Activated naive CD4-positive, alpha-beta T cell treated with anti-CD3 and anti-CD28 coated beads, Interleukin-2, amount 50 U/mL, for 72 hours (primary cell): ENCODE data around the gene ZCWPW2. TPM values are rescaled to one million over a fixed set of nuclear protein-coding genes. Genes with fewer than 3 reads are reported as not detected.

ENCODE experiments used
- ATAC-seq, 2 donors: fragments of 150-1000 bp; cut with Tn5 transposase; 2 replicates each; pipeline ENCODE4 v1.10.0; 2021; ENCODE audit warnings: mild to moderate bottlenecking in 2 of 2, moderate library complexity in 2 of 2
- DNase-seq, 2 donors: peaks; one replicate each; pipeline ENCODE4 v3.0.0; 2021 to 2022; ENCODE audit warnings: low spot score in 2 of 2
- H3K27ac Mint-ChIP-seq, 2 donors: one replicate each; pipeline ENCODE4 v1.8.0; 2022; ENCODE audit warnings: mild to moderate bottlenecking in 2 of 2, mixed read lengths in 2 of 2
- H3K36me3 Mint-ChIP-seq, 2 donors: one replicate each; pipeline ENCODE4 v1.8.0; 2022; ENCODE audit warnings: mixed read lengths in 2 of 2
- H3K9me3 Mint-ChIP-seq, 2 donors: one replicate each; pipeline ENCODE4 v1.8.0; 2022; ENCODE audit warnings: mixed read lengths in 2 of 2
- total RNA-seq, 2 donors: library from RNA; stranded (reverse); gene quantifications; one replicate each; pipeline ENCODE4 v1.2.3, GENCODE V29; 2022

Gene ZCWPW2
- total RNA-seq = under 1 TPM in 1 of 2 donors, not detected in 1; 0.45 TPM

DNA sequence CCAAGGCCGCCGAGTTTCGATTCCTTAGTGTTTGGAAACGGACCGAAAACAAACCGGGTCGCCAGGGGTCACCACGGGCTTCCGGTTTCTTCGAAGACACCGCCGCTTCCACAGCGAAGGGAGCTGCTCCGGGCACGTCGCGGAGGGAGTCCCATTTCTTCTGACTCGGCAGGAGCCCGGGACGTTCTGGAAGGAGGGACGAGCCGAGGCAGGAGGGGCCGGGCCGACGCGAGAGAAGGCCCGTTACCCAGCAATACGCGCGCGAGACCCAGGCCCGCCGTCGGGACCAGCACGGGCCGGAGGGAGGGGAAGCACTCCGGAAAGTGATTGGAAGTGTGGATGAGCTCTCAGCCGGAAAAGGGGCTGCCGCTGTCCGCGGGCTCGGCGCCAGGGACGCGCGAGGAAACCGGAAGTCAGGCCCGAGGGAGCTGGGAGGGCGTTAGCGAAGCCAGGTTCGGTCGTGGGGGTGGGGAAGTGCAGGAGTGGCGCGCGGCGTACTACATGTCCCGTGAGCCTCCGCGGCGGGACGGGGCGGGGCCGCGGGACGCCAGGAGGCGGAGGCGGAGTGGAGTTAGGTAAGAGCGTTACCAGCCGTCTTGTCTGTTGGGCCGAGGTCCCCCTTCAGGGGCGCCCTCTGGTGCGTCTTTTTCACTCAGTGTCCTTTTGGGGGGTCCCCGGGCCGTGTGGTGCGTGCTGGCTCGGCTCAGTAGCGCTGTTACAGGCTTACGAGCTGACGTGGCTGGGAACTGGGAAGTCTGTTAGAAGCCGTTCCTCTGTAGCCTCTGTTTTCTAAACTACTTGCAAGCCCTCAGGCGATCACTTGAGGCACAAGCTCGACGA lies at the start of gene ZCWPW2, which contains the start of gene AZI2:
TSS of gene ZCWPW2 (plus strand) at position 93 of the 840 bp plus-strand sequence. CDS start 64,348 bp downstream, outside the sequence.
TSS of gene AZI2 (minus strand) at position 196 of the 840 bp plus-strand sequence. CDS start 8,207 bp downstream, outside the sequence.
- H3K36me3 Mint-ChIP-seq = peaks cover 28 to 39% of the 10 kb centered on the region in 2 donors
- ATAC-seq (peak; percentile 84 to 91), DNase-seq (peak; percentile 92 to 94)
- peak within 1 kb of the TSS; percentile 99 to 100 for H3K27ac Mint-ChIP-seq
- H3K9me3 Mint-ChIP-seq = peaks cover 7 to 9% of the 10 kb centered on the region in 2 donors

DNA sequence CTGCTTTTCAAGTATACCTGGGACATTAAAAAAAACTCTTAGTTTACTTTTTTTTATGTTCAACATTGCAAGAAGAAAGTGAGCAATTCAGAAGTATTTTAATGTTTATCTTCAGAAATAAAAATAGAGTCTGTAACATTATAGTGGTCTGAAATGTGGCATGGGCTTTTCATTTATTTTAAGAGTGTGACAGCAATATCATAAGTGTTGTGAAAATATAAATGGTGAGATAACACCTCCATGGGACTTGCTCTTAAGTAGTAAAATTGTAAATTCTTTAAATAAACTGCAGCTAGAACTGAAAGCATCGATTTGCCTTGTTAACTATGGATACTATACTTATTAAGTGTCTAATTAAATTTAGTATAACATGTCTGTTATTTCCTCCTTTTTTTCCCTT lies 48.8 kb upstream of the ZCWPW2 start:
- ATAC-seq = no peak
- Mint-ChIP-seq H3K36me3 (peaks cover 0 to 6% of the 10 kb centered on the region in 2 donors), H3K27ac (no peak overlapping the region), H3K9me3 (no peaks in the 10 kb centered on the region)
- DNase-seq = no peak

DNA sequence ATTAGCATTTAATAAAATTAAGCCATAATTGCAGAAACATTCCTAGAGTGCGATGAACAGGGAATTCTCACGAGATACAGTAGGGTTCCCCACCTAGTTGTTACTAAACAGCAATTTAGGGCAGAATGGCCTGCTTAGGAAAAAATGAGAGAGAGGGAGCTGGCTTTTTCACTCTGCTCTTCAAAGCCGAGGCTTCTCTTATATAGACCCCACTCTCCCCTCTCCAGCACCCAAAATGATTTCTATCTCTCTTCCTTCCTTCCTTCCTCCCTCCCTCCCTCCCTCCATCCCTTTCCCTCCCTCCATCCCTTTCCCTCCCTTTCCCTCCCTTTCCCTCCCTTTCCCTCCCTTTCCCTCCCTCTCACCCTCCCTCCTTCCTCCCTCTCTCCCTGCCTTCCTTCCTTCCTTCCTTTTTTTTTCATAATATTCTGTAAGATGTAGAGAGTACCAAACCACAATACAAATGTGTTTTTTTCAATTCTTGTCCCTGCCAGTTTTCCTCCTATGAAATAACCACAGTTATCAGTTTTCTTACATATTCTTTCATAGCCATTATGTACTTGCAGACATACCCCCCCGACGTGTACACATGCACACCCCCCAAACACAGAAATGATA lies 48.1 kb upstream of the ZCWPW2 start:
- no peak for DNase-seq
- no peak overlapping the region for H3K27ac Mint-ChIP-seq
- H3K36me3 Mint-ChIP-seq = peaks cover 0 to 6% of the 10 kb centered on the region in 2 donors
- H3K9me3 Mint-ChIP-seq = no peaks in the 10 kb centered on the region
- no peak for ATAC-seq

- Mint-ChIP-seq H3K9me3 (no peaks in the 10 kb centered on the region), H3K27ac (no peak overlapping the region), H3K36me3 (peaks cover 0 to 5% of the 10 kb centered on the region in 2 donors)
- DNase-seq = no peak
- ATAC-seq = no peak
These were observed 46.8 kb upstream of the ZCWPW2 start for GRCh38 chr3:28301688-28302087.

DNA sequence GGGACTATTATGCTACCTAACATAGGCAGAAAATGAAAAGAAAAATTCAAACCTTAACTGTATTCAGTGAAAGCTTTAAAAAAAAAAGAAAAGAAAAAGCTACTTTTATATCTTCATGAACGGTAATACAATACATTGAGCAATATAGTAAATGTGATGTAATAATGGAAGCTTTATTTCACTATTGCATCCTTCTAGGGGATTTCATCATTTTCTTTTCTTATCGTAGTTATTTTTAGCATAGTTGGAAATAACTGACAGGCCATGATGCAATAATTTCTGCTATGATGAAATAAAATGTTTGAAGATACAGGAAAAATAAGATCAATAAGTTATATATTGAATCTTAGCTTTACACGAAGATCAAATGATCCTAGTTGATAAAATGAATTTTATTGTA lies 40.3 kb upstream of the ZCWPW2 start:
- no peaks in the 10 kb centered on the region for H3K9me3 Mint-ChIP-seq
- ATAC-seq (no peak), DNase-seq (no peak)
- no peaks in the 10 kb centered on the region for H3K36me3 Mint-ChIP-seq
- no peak overlapping the region for H3K27ac Mint-ChIP-seq

DNA sequence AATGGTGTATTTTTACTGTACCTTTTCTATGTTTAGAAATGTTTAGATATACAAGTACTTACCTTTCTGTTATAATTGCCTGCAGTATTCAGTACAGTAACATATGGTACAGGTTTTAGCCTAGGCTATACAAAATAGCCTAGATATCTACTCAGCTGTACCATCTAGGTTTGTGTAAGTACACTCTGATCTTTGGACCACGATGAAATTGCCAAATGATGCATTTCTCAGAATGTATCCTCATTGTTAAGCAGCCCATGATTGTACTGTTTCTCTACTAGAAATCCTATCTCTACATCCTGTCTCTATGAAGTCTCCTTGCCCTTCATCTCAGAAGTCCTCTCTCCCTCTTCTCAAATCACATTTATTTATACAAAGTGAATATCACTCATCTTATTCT lies 32.8 kb upstream of the ZCWPW2 start:
- peak in 1 of 2 donors; percentile 38 for ATAC-seq
- H3K36me3 Mint-ChIP-seq = no peaks in the 10 kb centered on the region
- no peak overlapping the region for H3K27ac Mint-ChIP-seq
- H3K9me3 Mint-ChIP-seq = no peaks in the 10 kb centered on the region
- no peak for DNase-seq

DNA sequence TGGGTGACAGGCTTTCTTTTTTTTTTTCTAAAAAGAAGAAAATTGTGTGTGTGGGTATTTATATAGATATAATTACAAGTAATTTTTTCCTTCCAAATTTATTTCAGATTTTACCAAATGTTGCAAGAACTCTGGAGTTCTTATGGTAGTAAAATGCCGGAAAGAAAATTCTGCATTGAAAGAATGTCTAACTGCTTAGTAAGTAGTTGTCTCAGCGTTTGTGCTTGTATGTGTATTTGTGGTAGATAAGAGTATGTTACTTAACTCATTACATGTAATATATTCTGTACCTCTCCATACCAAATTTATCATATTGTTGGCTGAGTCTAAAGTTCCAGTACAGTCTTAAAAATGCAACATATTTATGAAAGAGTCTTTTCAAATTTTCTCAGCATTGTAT lies 32.3 kb upstream of the ZCWPW2 start:
- no peaks in the 10 kb centered on the region for H3K9me3 Mint-ChIP-seq
- no peaks in the 10 kb centered on the region for H3K36me3 Mint-ChIP-seq
- H3K27ac Mint-ChIP-seq = no peak overlapping the region
- no peak for ATAC-seq
- DNase-seq = no peak

GRCh38 chr3:28317438-28318022 lies 31.0 kb upstream of the ZCWPW2 start:
- DNase-seq = peak in 1 of 2 donors; percentile 25
- peak; percentile 65 to 80 for ATAC-seq
- no peaks in the 10 kb centered on the region for H3K36me3 Mint-ChIP-seq
- no peaks in the 10 kb centered on the region for H3K9me3 Mint-ChIP-seq
- no peak overlapping the region for H3K27ac Mint-ChIP-seq

- Mint-ChIP-seq H3K9me3 (no peaks in the 10 kb centered on the region), H3K27ac (no peak overlapping the region), H3K36me3 (peaks cover 6 to 10% of the 10 kb centered on the region in 2 donors)
- no peak for ATAC-seq
- DNase-seq = no peak
These were observed 27.5 kb upstream of the ZCWPW2 start for GRCh38 chr3:28320981-28321380.

- ATAC-seq (no peak), DNase-seq (no peak)
- Mint-ChIP-seq H3K9me3 (no peaks in the 10 kb centered on the region), H3K36me3 (peaks cover 6 to 10% of the 10 kb centered on the region in 2 donors), H3K27ac (no peak overlapping the region)
These were observed 26.1 kb upstream of the ZCWPW2 start for GRCh38 chr3:28322464-28322863.

DNA sequence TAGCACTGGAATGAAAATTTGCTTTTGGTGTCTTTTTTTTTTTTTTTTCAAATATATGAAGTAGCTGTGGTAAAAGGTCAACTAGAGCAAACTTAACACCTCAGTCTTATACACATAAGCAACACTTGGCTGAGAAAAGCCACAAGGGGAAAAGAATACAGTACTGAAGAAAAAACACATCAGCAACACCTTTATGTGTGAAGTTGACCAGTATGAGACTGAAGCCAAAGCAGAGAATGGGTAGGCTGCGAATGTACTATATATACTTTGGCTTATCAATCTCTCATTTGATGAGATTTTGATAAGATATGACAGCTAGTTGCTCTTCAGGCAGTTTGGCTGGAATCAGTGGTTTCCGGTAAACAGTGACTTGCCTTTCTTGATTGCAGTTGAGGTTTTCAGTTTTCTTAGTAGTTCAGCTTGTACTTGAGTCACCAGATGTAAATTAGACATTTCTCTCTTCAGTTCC lies 22.0 kb upstream of the ZCWPW2 start:
- DNase-seq (peak in 1 of 2 donors; percentile 6), ATAC-seq (peak; percentile 90 to 95)
- H3K36me3 Mint-ChIP-seq = peaks cover 6 to 10% of the 10 kb centered on the region in 2 donors
- no peaks in the 10 kb centered on the region for H3K9me3 Mint-ChIP-seq
- no peak overlapping the region for H3K27ac Mint-ChIP-seq

- DNase-seq = no peak
- Mint-ChIP-seq H3K27ac (no peak overlapping the region), H3K36me3 (peaks cover 6 to 9% of the 10 kb centered on the region in 2 donors), H3K9me3 (no peaks in the 10 kb centered on the region)
- ATAC-seq = no peak
These were observed 20.1 kb upstream of the ZCWPW2 start for GRCh38 chr3:28328188-28329151.

- ATAC-seq = no peak
- Mint-ChIP-seq H3K36me3 (no peaks in the 10 kb centered on the region), H3K9me3 (no peaks in the 10 kb centered on the region), H3K27ac (no peak overlapping the region)
- DNase-seq = no peak
These were observed 14.0 kb upstream of the ZCWPW2 start for GRCh38 chr3:28334552-28334951.

DNA sequence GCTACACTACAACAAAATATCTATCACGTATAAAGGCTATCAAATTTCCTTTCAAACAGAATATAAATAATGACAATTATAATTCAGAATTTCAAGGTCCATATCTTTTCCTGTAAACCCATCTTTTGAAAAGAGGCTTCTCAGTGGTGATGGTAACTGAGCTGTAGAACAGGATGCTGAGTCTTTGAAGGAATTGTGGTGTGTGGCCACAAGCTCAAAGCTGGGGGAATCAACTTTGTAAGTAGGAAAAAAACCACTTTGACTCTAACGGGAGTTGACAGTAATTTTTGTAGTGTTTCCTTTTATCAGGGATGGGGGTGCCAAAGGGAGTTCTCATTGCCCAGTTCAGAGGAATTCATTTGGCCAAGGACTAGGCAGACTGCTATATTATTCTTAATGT lies 13.3 kb upstream of the ZCWPW2 start:
- no peak for ATAC-seq
- DNase-seq = no peak
- Mint-ChIP-seq H3K9me3 (no peaks in the 10 kb centered on the region), H3K27ac (no peak overlapping the region), H3K36me3 (no peaks in the 10 kb centered on the region)

GRCh38 chr3:28337230-28337629 lies 11.3 kb upstream of the ZCWPW2 start:
- Mint-ChIP-seq H3K9me3 (no peaks in the 10 kb centered on the region), H3K27ac (no peak overlapping the region), H3K36me3 (no peaks in the 10 kb centered on the region)
- ATAC-seq (no peak), DNase-seq (no peak)

DNA sequence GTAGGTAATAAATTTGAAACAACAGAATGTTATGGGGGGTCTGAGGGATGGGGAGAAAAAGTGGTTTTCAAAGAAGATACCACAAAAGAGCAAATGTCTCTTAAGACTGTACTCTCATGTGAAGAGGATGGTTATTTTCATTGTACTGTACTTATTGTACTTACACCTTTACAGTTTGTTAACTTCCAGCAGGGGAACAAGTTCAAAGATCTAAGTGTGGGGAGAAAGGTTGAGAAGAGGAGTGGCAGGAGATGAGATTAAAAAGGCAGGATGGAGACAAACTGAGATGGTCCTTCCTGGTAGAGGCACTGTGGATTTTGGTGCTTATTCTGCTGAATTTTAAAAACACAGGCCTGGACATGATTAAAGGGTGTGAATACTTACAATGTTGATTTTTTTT lies 5.4 kb upstream of the ZCWPW2 start:
- H3K36me3 Mint-ChIP-seq = peaks cover 4 to 13% of the 10 kb centered on the region in 2 donors
- no peak for ATAC-seq
- no peaks in the 10 kb centered on the region for H3K9me3 Mint-ChIP-seq
- no peak for DNase-seq
- H3K27ac Mint-ChIP-seq = peak overlapping the region in 1 of 2 donors; percentile 26
